MM.1S (cell line): ENCODE measurements around the gene HBE1.

ENCODE experiments used
- DNase-seq: peaks from one replicate; pipeline ENCODE4 v3.0.0-alpha.2; 2015
- H2AFZ ChIP-seq: fragments of 300-600 bp; sonication (generic); 2 replicates; pipeline ENCODE4 v1.6.0; 2016; ENCODE audit warnings: antibody characterized with exemption, low read length
- H3F3A ChIP-seq: fragments of 300-600 bp; sonication (generic); 2 replicates; pipeline ENCODE4 v1.6.1; 2016; ENCODE audit warnings: mild to moderate bottlenecking, antibody characterized with exemption, low read length, moderate library complexity, mixed read lengths; ENCODE audit not compliant: insufficient read depth
- H3K27ac ChIP-seq: fragments of 300-600 bp; sonication (generic); 2 replicates; pipeline ENCODE4 v1.5.1; 2016; ENCODE audit warnings: mild to moderate bottlenecking, low read length
- H3K27me3 ChIP-seq: fragments of 300-600 bp; sonication (generic); replicated peaks from 2 replicates; pipeline ENCODE4 v1.6.0; 2016; ENCODE audit warnings: low read length; ENCODE audit not compliant: insufficient read depth
- H3K36me3 ChIP-seq: fragments of 300-600 bp; sonication (generic); replicated peaks from 2 replicates; pipeline ENCODE4 v1.6.1; 2016; ENCODE audit warnings: mild to moderate bottlenecking, low read length, mixed read lengths; ENCODE audit not compliant: insufficient read depth
- H3K4me1 ChIP-seq: fragments of 300-600 bp; sonication (generic); 2 replicates; pipeline ENCODE4 v1.6.1; 2016; ENCODE audit warnings: low read length, mixed read lengths
- H3K4me2 ChIP-seq: fragments of 300-600 bp; sonication (generic); 2 replicates; pipeline ENCODE4 v1.6.0; 2016; ENCODE audit warnings: low read depth, low read length
- H3K4me3 ChIP-seq: fragments of 300-600 bp; sonication (generic); 2 replicates; pipeline ENCODE4 v1.5.1; 2016; ENCODE audit warnings: low read length, mixed read lengths
- H3K79me2 ChIP-seq: fragments of 300-600 bp; sonication (generic); 2 replicates; pipeline ENCODE4 v1.6.1; 2016; ENCODE audit warnings: mixed run types, low read length, mixed read lengths
- H3K9ac ChIP-seq: fragments of 300-600 bp; sonication (generic); 2 replicates; pipeline ENCODE4 v1.6.1; 2016; ENCODE audit warnings: low read length, mixed read lengths
- H3K9me2 ChIP-seq: fragments of 300-600 bp; sonication (generic); replicated peaks from 2 replicates; pipeline ENCODE4 v1.6.1; 2016; ENCODE audit warnings: mild to moderate bottlenecking, low read length, mixed read lengths; ENCODE audit not compliant: insufficient read depth
- H3K9me3 ChIP-seq: fragments of 300-600 bp; sonication (generic); replicated peaks from 2 replicates; pipeline ENCODE4 v1.6.1; 2016; ENCODE audit warnings: mild to moderate bottlenecking, low read length, mixed read lengths; ENCODE audit not compliant: insufficient read depth
- H4K20me1 ChIP-seq: fragments of 300-600 bp; sonication (generic); 2 replicates; pipeline ENCODE4 v1.6.1; 2016; ENCODE audit warnings: mild to moderate bottlenecking, low read length, moderate library complexity, mixed read lengths; ENCODE audit not compliant: insufficient read depth
- CTCF ChIP-seq: fragments of 300-600 bp; sonication (generic); IDR thresholded peaks from 2 replicates; pipeline ENCODE4 v1.5.1; 2016; ENCODE audit warnings: antibody characterized with exemption, low read length, mixed read lengths
- EZH2 ChIP-seq: fragments of 300-600 bp; sonication (generic); optimal IDR thresholded peaks from 2 replicates; pipeline ENCODE3; 2017; ENCODE audit warnings: low read depth, mild to moderate bottlenecking, antibody characterized with exemption, low read length, mixed read lengths
- EZH2phosphoT487 ChIP-seq: fragments of 300-600 bp; sonication (generic); IDR thresholded peaks from 2 replicates; pipeline ENCODE4 v1.6.1; 2018; ENCODE audit warnings: antibody characterized with exemption, low read length

HBE1 gene

GRCh38 chr11:5284637-5285036 is 14.9 kb upstream of the HBE1 start:
- no peak overlapping the region for H3K27ac ChIP-seq
- no peak overlapping the region for H2AFZ ChIP-seq
- H3K4me2 ChIP-seq = no peak overlapping the region
- no peaks in the 10 kb centered on the region for H3K9me2 ChIP-seq
- no peaks in the 10 kb centered on the region for H3K36me3 ChIP-seq
- no peaks in the 10 kb centered on the region for H3K27me3 ChIP-seq
- H3K4me1 ChIP-seq = peaks cover 31% of the 10 kb centered on the region
- H4K20me1 ChIP-seq = no peaks in the 10 kb centered on the region
- H3K4me3 ChIP-seq = no peak overlapping the region
- no peak overlapping the region for H3K9ac ChIP-seq
- H3K79me2 ChIP-seq = no peaks in the 10 kb centered on the region
- no peaks in the 10 kb centered on the region; the same call in 1 of the 2 replicates for H3F3A ChIP-seq
- H3K9me3 ChIP-seq = no peaks in the 10 kb centered on the region
- DNase-seq = no peak
- TF ChIP-seq CTCF (no peak), EZH2 (no peak), EZH2phosphoT487 (no peak)

GRCh38 chr11:5283882-5284281 is 14.1 kb upstream of the HBE1 start:
- Histone ChIP-seq H3K9me3 (no peaks in the 10 kb centered on the region), H2AFZ (no peak overlapping the region), H3K27me3 (no peaks in the 10 kb centered on the region), H3K79me2 (no peaks in the 10 kb centered on the region), H3K4me1 (peaks cover 27% of the 10 kb centered on the region), H3K9me2 (no peaks in the 10 kb centered on the region), H4K20me1 (no peaks in the 10 kb centered on the region), H3K9ac (no peak overlapping the region), H3K4me2 (no peak overlapping the region), H3F3A (no peaks in the 10 kb centered on the region; the same call in 1 of the 2 replicates), H3K27ac (no peak overlapping the region), H3K4me3 (no peak overlapping the region), H3K36me3 (no peaks in the 10 kb centered on the region)
- TF ChIP-seq CTCF (no peak), EZH2phosphoT487 (no peak), EZH2 (no peak)
- DNase-seq = no peak

- Histone ChIP-seq H3K4me2 (no peak overlapping the region), H3K27me3 (no peaks in the 10 kb centered on the region), H3K9me3 (no peaks in the 10 kb centered on the region), H3K27ac (no peak overlapping the region), H3K36me3 (no peaks in the 10 kb centered on the region), H3F3A (no peaks in the 10 kb centered on the region; the same call in 1 of the 2 replicates), H3K4me1 (peaks cover 27% of the 10 kb centered on the region), H3K79me2 (no peaks in the 10 kb centered on the region), H3K9me2 (no peaks in the 10 kb centered on the region), H2AFZ (no peak overlapping the region), H4K20me1 (no peaks in the 10 kb centered on the region), H3K4me3 (no peak overlapping the region), H3K9ac (no peak overlapping the region)
- TF ChIP-seq CTCF (no peak), EZH2 (no peak)
- DNase-seq = no peak
Observed at GRCh38 chr11:5283086-5283485, 13.3 kb upstream of the HBE1 start.
